ENCODE results near the gene GTF2F2.
A peak's percentile ranks its signal among the peaks of the same experiment; 100 is the strongest.
"Not testable (repeated sequence)": the region's sequence is repeated elsewhere in the genome, so short reads cannot be mapped to it uniquely, and the experiment has no call there.

The GTF2F2 gene

DNA sequence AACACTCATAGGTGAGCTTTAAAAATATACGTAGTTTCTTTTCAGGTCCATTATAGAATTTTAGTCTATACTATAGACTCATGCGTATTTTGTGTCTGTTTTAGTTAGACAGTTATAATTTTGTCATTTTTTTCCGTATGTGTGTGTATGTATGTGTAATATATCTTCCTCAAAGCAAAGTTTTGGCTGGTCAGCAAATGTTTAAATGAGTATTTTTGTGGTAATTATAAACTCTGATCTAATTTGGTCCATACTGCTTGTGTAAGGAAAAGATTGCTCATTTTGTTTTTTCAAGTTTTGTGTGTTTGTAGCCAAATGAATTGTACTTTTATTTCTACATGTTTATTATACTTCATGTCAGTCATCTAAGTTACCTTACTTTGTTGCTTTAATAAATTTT is 60.0 kb downstream of the GTF2F2 start:
- no peak for DNase-seq (ENCODE audit: low read depth)

DNA sequence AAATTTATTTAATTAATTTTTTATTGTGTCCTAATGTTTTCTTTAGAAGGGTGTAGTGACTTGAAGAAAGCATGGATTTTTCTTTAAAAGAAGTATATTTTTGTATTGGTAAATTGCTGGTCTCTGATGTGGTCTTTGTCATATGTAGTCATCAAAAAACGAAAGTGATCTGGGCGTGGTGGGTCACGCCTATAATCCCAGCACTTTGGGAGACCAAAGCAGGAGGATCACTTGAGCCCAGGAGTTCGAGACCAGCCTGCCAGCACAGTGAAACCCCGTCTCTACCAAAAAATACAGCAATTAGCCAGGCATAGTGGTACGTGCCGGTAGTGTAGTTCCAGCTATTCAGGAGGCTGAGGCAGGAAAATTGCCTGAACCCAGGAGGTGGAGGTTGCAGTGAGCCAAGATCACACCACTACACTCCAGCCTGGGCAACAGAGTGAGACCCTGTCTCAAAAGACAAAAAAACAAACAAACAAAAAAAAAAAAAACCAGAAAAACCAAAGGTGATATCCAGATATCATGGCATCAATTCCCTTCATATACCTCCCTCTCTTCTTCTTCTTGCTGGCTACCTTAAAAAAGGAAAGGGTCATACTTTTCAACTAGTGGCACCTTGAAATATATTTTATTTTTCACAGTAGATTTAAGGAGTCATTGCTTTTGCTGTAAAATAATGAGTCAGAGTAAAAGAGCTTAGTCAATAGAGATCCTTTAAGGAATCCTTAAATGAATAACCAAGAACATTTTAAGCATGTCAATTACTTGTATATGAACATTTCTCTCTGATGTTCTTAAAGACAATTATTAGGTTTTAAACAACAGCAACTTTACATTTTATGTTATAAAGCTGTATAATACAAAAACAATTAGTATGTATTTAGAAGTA is 60.6 kb downstream of the GTF2F2 start:
- peak; percentile 71 for DNase-seq (ENCODE audit: low read depth)

DNA sequence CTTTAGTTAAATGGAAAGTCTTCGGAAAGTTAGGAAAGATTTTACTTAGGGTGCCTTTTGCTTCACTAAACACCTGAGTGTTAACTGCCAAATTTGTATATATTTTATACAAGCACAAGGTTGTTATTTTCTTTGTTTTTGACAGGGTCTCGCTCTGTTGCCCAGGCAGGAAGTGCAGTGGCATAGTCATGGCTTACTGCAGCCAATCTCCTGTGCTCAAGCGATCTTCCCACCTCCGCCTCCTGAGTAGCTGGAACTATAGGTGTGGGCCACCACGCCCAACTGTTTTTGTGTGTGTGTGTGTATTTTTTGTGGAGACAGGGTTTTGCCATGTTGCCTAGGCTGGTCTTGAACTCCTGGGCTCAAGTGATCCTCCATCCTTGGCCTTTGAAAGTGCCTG is 64.4 kb downstream of the GTF2F2 start:
- no peak for DNase-seq (ENCODE audit: low read depth)

DNA sequence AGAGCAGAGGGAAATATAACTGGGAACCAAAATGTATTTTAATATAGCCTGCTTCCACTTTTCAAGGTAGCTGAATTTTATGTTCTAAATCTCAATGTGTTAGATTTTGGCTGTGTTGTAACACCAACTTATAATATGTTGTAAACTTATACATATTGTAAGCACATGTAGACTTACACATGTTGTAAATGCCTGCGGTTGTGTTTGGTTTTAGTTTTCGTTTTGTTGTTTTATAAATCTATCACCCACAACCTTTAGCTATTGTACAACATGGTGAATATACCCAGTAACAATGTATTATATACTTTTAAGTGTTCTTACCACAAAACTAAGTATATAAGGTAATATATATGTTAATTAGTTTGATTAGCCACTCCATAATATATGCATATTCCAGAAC is 65.0 kb downstream of the GTF2F2 start:
- no peak for DNase-seq (ENCODE audit: low read depth)

DNA sequence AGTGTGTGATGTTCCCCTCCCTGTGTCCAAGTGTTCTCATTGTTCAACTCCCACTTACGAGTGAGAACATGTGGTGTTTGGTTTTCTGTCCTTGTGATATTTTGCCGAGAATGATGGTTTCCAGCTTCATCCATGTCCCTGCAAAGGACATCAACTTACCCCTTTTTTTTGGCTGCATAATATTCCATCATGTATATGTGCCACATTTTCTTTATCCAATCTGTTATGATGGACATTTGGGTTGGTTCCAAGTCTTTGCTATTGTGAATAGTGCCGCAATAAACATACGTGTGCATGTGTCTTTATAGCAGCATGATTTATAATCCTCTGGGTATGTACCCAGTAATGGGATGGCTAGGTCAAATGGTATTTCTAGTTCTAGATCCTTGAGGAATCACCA is 68.8 kb downstream of the GTF2F2 start:
- DNase-seq (ENCODE audit: low read depth): not testable (repeated sequence)

DNA sequence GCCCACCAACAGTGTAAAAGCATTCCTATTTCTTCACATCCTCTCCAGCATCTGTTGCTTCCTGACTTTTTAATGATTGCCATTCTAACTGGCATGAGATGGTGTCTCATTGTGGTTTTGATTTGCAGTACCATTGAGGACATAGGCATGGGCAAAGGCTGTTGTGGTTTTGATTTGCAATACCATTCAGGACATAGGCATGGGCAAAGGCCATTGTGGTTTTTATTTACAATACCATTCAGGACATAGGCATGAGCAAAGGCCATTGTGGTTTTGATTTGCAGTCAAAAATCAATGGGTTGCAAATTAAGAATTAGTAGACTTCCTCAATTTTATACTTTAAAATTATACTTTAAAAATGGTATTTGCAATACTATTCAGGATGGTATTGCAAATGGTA is 69.2 kb downstream of the GTF2F2 start:
- DNase-seq (ENCODE audit: low read depth): peak; percentile 95

DNA sequence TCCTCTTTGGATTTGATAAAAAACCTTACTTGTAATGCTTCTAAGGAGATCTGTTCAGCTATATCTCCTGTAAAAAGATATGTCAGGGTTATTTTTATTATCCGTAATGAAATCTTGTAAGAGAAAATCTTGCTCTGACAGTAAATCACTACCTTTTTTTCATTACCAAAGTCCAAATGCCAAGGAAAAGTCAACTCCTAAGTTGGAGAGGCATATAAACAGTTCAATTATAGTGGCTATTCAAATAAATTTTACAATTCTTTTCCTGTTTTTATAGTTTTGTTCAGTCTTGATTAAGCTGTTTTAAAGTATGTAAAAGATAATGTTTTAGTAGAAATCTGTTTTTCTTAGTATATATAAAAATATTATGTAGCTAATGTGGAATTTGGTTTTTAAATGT is 71.6 kb downstream of the GTF2F2 start:
- no peak for DNase-seq (ENCODE audit: low read depth)

DNA sequence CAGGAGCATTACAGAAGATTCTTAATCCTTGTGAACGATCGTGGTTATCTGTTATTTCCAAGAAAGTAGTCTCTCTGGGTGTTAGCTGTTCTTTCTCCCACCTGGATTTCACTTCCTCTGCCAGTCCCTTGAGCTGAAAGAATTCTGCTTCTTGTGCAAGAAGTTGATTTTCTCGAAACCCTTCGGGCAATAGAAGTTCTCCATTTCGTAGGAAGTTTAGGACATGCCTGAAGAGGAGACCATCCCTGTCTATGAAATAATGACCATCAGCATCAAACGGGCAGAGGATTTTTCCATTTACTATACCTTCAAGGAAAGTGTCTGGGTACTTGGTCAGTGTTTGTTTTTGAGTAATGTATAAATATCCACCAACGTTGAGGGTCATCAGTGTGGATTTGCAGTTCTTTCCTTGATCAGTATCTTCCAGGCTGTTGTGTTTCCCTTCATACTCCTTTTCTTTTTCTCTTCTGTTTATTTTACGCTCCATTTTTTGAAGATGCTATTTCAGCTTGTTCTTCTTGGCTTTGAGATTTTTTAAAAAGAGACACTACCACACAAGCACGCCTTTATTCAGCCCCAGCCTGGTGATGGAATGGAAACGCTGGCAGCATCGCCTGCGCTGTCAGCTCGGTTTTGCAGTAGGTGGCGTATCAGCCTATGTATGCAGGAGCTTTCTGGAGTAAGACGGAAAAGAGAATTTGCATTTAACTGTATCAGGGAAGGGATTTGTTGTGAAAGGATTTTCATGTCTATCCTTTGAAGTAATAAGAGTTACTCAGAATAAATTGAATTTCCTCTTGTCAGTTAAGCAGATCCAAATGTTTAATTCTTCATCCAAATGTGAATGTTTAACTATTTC is 74.0 kb downstream of the GTF2F2 start:
- DNase-seq (ENCODE audit: low read depth): no peak

DNA sequence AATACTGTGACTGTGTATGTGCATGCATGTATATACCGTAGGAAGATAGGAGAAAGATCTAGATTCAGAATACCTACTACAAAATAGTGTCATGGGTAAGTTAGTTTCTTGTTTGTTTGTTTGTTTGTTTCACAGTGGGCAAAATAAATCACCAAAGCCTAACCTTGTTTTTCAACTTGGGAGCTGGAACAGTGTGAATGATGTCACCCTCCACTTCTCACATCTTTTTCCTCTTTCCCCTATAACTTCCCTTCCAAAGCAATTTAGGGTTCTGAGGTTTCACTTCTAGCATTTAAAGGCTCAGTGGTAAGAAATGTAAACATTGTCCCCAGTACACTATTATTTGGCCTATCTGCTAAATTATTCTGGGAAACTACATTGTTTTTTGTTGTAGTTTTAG is 75.1 kb downstream of the GTF2F2 start:
- DNase-seq (ENCODE audit: low read depth): no peak

DNA sequence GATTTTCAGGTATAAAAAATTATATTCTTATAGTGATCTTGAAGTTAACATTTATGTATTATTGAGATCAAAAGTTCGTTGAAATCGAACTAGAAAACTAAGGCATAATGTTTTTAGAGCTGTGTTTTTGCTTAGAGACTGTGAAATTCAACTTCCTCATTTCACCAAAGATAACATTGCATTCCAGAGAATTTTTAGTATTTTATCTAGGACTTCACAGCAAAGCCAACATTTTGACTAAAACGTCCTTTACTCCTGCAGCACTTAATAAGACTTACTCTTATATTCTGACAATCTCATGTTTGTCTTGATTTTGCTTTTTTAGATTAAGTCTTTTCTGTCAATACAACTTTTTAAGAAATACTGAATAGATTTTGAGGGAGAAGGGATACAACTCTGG is 75.8 kb downstream of the GTF2F2 start:
- no peak for DNase-seq (ENCODE audit: low read depth)

DNA sequence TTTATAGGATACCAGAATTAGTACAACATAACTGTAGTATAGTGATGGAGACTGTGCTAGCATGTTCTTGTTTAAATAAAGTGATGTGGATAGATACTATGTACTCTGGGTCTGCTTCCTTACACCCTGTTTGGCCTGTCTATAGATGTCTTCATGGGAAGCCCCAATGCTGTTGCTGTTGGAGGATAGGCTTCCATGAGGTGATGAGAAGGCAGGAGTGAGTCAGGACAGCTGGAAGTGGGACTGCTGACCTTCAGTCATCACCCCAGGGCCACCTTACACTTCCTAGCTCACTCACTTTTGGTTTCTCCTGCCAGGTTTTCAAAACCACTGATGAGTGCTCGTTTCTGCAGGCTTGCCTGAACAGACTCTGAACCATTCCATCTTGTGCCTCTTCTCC is 76.3 kb downstream of the GTF2F2 start:
- peak; percentile 91 for DNase-seq (ENCODE audit: low read depth)

DNA sequence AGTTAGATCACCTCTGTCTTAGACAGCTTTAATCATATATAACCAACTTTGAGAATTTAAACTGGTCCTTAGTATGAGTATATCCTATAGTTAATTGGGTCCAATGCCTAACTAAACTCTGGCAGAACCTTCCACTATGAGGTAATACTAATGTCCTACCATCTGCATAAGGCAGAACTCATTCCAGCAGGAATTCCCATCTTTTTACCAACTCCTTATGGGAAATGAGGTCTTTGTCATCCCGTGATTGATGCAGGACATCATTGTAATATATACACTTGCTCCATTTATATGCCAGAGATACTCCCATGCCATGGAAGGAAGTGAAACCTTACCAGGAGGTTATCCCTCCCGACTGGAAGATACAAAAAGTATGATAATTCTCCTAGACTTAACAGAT is 77.7 kb downstream of the GTF2F2 start:
- no peak for DNase-seq (ENCODE audit: low read depth)

DNA sequence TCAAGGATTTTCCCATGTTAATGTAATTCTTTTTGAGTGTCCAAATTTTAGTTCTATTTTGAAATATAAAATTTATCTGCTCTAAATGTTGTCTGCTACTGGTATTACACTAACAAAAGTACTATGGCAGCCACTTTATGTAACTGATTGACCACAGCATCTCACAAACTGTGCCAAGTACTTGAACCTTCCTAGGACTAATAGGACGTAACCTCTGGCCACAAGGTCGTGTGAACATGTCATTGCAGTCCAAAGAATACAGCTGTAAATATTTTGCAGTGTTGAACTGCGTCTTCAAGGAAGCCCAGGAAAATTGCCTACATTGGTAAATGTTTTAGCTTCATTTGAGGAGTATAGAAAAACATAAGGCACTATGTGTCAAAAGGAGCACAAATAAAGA is 78.6 kb downstream of the GTF2F2 start:
- no peak for DNase-seq (ENCODE audit: low read depth)

DNA sequence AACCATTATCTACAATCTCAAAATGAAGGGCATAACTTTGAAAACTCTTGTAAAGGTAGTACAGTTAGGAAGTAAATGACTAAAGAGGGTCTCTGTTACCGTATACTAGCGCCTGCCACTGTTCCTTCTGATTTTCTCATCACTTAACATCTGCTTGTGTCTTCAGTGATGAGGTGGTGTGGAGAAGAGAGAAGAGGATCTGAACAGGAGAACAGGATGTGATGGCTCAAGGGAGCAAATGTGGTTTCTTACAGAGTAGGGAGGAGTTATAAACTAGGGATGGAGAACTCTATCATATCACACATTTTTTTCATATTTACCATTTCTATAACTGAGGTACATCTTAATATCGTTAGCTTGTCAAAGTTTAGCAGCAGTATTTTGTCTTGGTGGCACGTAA is 79.4 kb downstream of the GTF2F2 start:
- peak; percentile 28 for DNase-seq (ENCODE audit: low read depth)

DNA sequence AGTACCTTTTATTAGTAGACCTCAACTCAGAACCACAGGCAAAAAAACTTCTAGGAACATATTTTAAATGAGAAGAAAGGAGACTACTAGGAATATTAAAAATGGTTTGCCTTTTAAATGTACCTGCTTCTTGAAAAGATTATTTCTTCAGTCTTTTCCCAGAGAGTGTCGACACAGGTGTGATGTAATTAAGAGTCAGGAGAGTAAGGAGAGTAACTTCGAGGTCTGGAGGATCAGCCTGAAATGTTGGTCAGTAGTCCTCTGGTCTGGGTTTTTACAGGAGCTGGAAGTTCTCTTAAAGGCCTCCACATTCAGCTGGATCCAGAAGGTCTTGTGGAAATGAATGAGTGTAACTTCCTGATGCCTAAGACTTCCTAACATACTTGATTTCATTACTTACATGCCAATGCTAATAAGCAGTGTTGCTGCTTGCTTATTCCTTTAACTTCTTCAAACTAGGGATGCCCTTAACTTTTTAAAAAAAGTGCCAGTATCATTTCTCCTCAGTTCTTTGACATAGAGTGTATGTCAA is 80.5 kb downstream of the GTF2F2 start, which contains the start of gene KCTD4:
Gene KCTD4 (minus strand): TSS at position 345 of the 532 bp plus-strand sequence. CDS start 6,478 bp downstream, outside the sequence.
- DNase-seq (ENCODE audit: low read depth): peak; percentile 34

DNA sequence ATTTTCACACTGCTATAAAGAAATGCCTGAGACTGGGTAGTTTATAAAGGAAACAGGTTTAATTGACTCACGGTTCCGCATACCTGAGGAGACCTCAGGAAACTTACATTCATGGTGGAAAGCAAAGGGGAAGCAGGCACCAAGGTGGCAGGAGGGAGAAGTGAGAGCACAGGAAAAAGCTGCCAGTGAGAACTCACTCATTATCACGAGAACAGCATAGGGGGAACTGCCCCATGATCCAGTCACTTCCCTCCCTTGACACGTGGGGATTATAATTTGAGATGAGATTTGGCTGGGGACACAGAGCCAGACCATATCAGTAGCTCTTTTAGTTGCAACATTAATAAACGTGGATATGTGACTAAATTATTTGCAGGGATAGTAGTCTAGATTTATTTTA is 84.8 kb downstream of the GTF2F2 start:
- no peak for DNase-seq (ENCODE audit: low read depth)

DNA sequence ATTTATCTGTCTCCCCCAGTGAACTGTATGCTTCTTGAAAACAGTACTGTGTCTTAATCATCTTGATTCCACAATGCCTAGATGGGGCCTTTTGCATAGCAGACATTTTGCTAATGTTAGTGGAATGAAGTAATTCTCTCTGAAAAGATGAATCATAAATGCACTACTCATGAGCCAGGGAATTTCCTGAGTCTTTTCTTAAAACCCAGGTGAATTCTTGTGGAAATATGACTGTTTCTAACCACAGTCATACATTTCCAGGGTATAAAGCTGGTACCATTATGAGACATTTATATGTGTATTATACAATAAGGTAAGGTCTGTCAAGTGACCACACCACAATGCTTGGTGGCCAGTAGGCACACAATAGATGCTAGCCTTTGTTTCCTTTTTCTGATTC is 86.0 kb downstream of the GTF2F2 start:
- DNase-seq (ENCODE audit: low read depth): peak; percentile 98

DNA sequence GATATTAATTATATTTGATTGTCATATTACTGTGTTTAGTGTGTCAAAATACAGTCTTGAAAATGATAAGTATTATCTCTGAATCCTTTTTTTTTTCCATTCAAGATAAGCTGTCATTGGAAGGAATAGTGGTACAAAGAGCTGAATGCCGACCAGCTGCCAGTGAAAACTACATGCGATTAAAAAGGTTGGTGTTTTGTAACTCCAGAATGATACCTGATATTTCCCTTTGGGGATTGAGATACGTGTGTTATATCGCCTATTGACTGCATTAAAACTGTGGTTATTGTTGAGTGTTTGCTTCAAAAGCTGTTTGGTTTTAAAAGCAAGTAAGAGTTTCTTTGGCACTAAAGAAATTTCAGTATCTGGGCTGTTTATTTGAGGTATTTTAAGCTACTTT is 87.0 kb downstream of the GTF2F2 start:
- no peak for DNase-seq (ENCODE audit: low read depth)

DNA sequence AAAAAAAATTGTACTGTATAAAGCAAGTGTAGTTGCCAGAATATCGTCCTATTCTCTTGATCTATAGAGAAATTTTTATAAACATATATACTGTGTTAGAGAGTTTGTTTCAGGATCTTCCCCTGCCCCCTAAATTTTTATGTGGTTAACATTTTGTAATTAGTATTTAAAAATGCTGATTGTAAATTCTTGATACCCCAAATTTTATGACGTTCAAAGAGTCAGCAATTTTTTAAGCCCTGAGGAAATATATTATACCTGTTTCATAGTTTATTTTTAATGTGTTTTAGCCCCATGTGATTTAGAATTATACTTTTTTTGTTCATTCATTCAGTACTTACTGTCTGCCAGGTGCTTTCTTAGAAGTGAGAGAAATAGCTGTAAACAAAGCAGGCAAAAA is 87.8 kb downstream of the GTF2F2 start:
- DNase-seq (ENCODE audit: low read depth): no peak

DNA sequence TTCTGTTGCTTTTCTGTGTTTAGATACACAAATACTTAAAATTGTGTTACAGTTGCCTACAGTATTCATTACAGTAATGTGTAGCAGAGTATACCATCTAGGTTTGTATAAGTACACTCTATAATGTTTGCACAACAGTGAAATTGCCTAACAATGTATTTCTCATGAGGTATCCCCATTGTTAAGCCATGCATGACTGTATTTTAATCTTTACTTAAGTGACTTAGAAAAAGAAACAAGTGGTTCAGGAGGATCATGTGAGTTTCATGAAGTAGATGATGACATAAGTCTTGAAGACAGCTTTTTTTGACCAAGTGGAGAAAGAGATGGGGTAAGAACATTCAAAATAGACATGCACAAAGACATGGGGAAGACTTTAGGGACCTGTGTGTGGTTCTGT is 88.9 kb downstream of the GTF2F2 start:
- DNase-seq (ENCODE audit: low read depth): no peak

DNA sequence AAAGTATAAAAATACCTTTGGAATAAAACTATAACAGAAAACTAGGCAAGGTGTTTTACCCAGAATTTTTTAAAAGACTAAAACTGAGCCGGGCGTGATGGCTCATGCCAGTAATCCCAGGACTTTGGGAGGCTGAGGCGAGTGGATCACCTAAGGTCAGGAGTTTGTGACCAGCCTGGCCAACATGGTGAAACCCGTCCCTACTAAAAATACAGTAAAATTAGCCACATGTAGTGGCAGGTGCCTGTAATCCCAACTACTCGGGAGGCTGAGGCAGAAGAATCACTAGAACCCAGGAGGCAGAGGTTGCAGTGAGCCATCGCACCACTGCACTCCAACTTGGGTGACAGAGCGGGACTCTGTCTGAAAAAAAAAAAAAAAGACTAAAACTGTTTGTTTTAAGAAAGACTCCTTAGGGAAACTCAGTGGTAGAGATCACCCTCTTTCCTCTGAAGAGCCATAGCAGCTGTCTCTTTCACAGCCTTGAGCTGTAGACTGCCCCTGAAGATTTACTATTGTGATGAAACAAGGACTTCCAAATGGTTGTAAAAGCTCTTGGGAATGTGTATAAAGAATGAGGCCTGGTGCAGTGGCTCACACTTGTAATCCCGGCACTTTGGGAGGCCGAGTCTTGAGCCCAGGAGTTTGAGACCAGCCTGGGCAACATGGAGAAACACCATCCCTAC is 95.2 kb downstream of the GTF2F2 start:
- no peak for DNase-seq (ENCODE audit: low read depth)

DNA sequence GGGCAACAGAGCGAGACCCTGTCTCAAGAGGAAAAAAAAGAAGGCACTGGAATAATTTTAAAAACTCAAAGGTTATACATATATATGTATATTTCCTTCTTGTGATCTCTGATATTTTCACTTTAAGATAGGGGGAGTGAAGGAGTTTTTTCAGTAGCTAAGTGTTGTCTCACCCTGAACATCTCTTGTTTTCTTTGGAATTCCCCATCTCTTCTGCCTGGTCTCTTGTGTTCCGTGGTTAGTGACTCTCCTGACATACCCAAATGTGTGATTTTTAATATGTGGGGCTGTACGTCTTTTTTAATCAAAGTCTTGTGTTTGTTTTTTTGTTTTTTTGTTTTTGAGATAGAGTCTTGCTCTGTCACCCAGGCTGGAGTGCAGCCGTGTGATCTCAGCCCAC is 95.9 kb downstream of the GTF2F2 start:
- DNase-seq (ENCODE audit: low read depth): no peak

Data from ELR (cell line).